HUES6 (cell line): ENCODE measurements around the gene DNALI1.
A peak's percentile ranks its signal among the peaks of the same experiment; 100 is the strongest.
"Not testable (repeated sequence)": the region's sequence is repeated elsewhere in the genome, so short reads cannot be mapped to it uniquely, and the experiment has no call there.

Experiments used
- H3K27ac ChIP-seq: 2 replicates; pipeline ENCODE4 v1.7.0; 2013; ENCODE audit warnings: low read depth, mild to moderate bottlenecking, low read length, inconsistent platforms
- H3K27me3 ChIP-seq: 2 replicates; pipeline ENCODE4 v1.6.1; 2013; ENCODE audit warnings: low read length; ENCODE audit not compliant: control insufficient read depth, insufficient read depth
- H3K36me3 ChIP-seq: 2 replicates; pipeline ENCODE4 v1.6.1; 2013; ENCODE audit warnings: low read length; ENCODE audit not compliant: control insufficient read depth, insufficient read depth
- H3K4me1 ChIP-seq: 2 replicates; pipeline ENCODE4 v1.6.1; 2013; ENCODE audit warnings: low read length; ENCODE audit not compliant: control insufficient read depth, insufficient read depth
- H3K4me3 ChIP-seq: 2 replicates; pipeline ENCODE4 v1.5.1; 2013; ENCODE audit warnings: low read depth, low read length
- H3K9ac ChIP-seq: one replicate; pipeline ENCODE4 v1.6.1; 2013; ENCODE audit warnings: mild to moderate bottlenecking, low read length
- H3K9me3 ChIP-seq: 2 replicates; pipeline ENCODE4 v1.6.1; 2013; ENCODE audit warnings: low read depth, low read length; ENCODE audit not compliant: control insufficient read depth, insufficient read depth

The DNALI1 gene

GRCh38 chr1:37532418-37533156 lies 24.2 kb upstream of the DNALI1 start:
- H3K9me3 ChIP-seq, H3K4me1 ChIP-seq, H3K27ac ChIP-seq, H3K4me3 ChIP-seq, H3K9ac ChIP-seq, H3K27me3 ChIP-seq: not testable (repeated sequence)
- peaks cover 17% of the 10 kb centered on the region for H3K36me3 ChIP-seq

GRCh38 chr1:37533317-37534093 lies 23.2 kb upstream of the DNALI1 start:
- Histone ChIP-seq H3K36me3 (peaks cover 24% of the 10 kb centered on the region), H3K9me3 (no peaks in the 10 kb centered on the region), H3K4me3 (no peak overlapping the region), H3K4me1 (no peaks in the 10 kb centered on the region), H3K27ac (no peak overlapping the region), H3K27me3 (no peaks in the 10 kb centered on the region), H3K9ac (no peak overlapping the region)

DNA sequence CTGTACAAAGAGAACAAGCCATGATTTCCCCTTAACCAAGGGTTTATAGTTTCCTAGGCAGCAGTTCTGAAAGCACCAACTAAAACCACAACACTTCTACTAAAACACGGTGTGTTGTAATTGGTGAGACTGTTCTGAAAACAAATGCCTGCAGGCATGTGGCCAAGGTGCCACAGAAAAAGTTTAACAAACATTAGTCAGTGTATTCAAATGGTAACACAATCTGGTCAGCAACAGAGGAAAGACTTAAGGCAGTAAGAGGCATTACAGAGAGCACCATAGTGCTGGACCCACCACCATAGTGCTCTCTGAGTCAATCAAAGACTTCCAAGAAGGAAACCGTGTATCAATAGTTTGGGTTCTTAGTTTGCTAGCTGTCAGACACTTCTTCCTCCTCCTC lies 19.4 kb upstream of the DNALI1 start:
- no peaks in the 10 kb centered on the region for H3K27me3 ChIP-seq
- no peak overlapping the region for H3K4me3 ChIP-seq
- no peaks in the 10 kb centered on the region for H3K9me3 ChIP-seq
- no peaks in the 10 kb centered on the region for H3K4me1 ChIP-seq
- no peak overlapping the region for H3K27ac ChIP-seq
- no peak overlapping the region for H3K9ac ChIP-seq
- H3K36me3 ChIP-seq, result peaks cover 56% of the 10 kb centered on the region

DNA sequence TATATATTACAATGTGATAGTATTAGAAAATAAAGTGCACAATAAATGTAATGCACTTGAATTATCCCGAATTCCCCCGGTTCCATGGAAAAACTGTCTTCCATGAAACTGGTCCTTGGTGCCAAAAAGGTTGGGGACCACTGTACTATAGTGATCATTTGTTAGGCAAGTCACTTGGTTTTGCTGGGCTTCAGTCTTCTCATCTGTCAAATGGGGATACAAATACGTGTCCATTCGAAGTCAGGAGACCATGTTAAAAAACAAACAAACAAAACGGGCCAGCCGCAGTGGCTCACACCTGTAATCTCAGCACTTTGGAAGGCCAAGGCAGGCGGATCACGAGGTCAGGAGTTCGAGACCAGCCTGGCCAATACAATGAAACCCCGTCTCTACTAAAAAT lies 17.6 kb upstream of the DNALI1 start:
- not testable (repeated sequence) for H3K27me3 ChIP-seq, H3K9ac ChIP-seq, H3K4me1 ChIP-seq, H3K9me3 ChIP-seq, H3K27ac ChIP-seq, H3K4me3 ChIP-seq
- H3K36me3 ChIP-seq, result peaks cover 68% of the 10 kb centered on the region

DNA sequence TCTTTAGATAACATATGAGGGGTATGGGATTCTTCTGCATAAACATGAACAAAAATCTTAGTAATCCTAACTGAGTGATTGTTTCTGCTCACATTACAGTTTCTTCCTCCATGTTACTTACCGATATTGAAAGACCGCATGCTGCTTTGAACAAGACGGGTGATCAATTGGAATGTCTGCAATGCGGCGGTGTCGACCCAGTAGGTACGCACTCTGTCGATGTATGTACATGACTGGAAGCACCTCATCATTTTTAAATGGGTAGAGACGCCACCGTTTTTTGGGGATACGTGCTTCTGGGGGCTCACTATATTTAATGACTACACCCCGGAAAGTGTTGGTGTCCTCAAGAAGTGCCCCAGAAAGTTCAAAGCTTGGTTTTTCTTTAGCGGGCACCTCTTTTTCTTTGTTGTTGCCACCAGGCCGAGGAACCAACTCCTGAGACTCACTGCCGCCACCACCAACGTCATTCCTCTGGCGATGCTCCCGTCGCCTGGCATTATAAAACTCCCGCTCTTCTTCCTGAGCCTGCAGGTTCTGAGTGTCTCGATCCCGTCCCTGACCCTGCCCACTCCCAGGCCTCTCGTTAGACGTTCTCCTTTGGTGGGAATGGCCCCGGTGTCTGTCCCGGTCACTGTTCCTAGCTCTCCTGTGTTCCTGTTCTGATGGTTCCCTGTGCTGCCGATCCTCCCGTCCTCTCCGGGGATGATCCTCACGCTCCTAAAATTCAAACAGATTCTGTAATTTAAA lies 16.5 kb upstream of the DNALI1 start:
- H3K36me3 ChIP-seq, result peaks cover 78% of the 10 kb centered on the region
- no peaks in the 10 kb centered on the region for H3K4me1 ChIP-seq
- H3K9me3 ChIP-seq, result no peaks in the 10 kb centered on the region
- H3K27ac ChIP-seq, result no peak overlapping the region
- no peak overlapping the region for H3K4me3 ChIP-seq
- H3K27me3 ChIP-seq, result no peaks in the 10 kb centered on the region
- H3K9ac ChIP-seq, result no peak overlapping the region

DNA sequence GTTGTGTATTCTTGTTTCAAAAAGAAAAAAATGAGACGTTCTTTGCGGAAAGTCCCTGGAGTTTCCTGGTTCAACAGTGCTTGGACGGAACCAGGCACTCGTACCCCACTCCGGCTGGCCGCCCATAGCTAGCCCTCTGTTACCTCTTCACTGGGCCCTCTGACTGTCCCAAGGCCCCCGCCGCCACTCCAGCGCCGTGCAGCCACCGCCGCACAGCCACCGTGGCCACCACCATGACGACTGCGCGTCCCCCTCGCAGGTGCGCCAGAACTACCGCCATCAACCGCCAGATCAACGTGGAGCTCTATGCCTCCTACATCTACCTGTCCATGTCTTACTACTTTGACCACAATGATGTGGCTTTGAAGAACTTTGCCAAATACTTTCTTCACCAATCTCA lies 12.2 kb upstream of the DNALI1 start:
- Histone ChIP-seq H3K27ac (no peak overlapping the region), H3K36me3 (peaks cover 73% of the 10 kb centered on the region), H3K27me3 (no peaks in the 10 kb centered on the region), H3K4me3 (no peak overlapping the region), H3K4me1 (no peaks in the 10 kb centered on the region), H3K9me3 (no peaks in the 10 kb centered on the region), H3K9ac (no peak overlapping the region)

- H3K36me3 ChIP-seq, result peaks cover 71% of the 10 kb centered on the region
- H3K9me3 ChIP-seq, result no peaks in the 10 kb centered on the region
- H3K9ac ChIP-seq, result no peak overlapping the region
- no peak overlapping the region for H3K27ac ChIP-seq
- no peaks in the 10 kb centered on the region for H3K27me3 ChIP-seq
- no peak overlapping the region for H3K4me3 ChIP-seq
- H3K4me1 ChIP-seq, result no peaks in the 10 kb centered on the region
These were observed 11.7 kb upstream of the DNALI1 start for GRCh38 chr1:37545019-37545418.

- Histone ChIP-seq H3K36me3 (peaks cover 67% of the 10 kb centered on the region), H3K9ac (no peak overlapping the region), H3K4me1 (peaks cover 7% of the 10 kb centered on the region), H3K27me3 (no peaks in the 10 kb centered on the region), H3K27ac (no peak overlapping the region), H3K4me3 (no peak overlapping the region), H3K9me3 (peaks cover under 1% of the 10 kb centered on the region; the same call in 1 of the 2 replicates)
These were observed 7.4 kb upstream of the DNALI1 start for GRCh38 chr1:37549341-37549740.

DNA sequence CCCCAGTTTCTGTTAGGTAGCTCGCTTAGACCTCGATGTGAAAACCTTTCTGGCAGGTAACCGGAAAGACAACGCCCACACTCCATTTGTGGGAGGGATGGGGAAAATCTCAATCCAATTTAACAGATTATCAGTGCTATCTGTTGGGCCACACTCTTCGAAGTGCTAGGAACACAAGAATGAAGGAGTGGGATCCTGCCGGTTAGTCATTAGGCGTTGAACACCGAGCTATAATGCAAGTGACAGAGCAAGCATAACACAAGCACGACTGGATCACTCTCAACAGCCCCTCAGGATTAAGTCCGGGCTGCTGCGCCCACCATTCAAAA lies 3.2 kb upstream of the DNALI1 start:
- Histone ChIP-seq H3K9me3 (peaks cover 4% of the 10 kb centered on the region; the same call in 1 of the 2 replicates), H3K4me1 (peaks cover 15% of the 10 kb centered on the region), H3K27me3 (no peaks in the 10 kb centered on the region), H3K36me3 (peaks cover 38% of the 10 kb centered on the region), H3K4me3 (peak overlapping the region; percentile 99), H3K9ac (peak overlapping the region; percentile 83), H3K27ac (peak overlapping the region; percentile 77; the same call in 1 of the 2 replicates)

DNA sequence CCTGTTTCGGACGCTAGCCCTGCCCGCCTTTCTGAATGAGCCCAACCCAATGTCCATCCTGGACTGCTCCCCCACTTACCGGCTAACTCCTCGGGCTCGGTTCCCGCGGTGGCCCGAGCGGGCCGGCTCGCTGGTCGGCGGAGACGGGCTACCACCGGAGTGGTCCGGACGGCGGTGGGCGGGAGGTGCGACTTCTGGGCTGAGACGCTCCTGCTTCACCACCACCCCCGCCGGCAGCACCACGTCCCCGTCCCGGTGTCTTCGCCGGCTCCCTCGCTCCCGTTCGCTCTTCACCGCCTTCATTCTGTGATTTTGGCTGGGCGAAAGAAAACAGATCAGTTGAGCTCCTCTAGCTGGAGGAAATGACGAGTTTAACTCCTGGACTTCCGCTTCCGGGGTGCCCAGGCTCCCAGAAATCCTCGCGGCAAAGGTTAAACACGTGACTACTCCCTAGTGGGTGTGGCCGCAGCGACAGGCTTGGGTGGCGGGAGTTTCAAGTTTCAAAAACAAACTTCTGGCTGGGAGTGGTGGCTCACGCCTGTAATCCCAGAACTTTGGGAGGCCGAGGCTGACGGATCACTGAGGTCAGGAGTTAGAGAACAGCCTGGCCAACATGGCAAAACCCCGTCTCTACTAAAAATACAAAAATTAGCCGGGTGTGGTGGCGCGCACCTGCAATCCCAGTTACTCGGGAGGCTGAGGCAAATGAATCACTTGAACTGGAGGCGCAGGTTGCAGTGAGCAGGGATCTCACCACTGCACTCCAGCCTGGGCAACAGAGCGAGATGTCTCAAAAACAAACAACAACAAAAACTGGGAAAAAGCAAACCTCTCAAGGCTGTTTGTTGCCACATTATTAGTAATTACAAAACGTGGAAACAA lies 2.6 kb upstream of the DNALI1 start, which contains the start of gene SNIP1:
Gene SNIP1, minus strand, starts transcription at position 367 of the 882 bp plus-strand sequence. Its CDS starts 64 bp downstream, at position 303.
- Histone ChIP-seq H3K36me3 (peaks cover 32% of the 10 kb centered on the region), H3K27ac (peak within 1 kb of the TSS; percentile 77; the same call in 1 of the 2 replicates), H3K9ac (peak within 1 kb of the TSS; percentile 83), H3K27me3 (no peaks in the 10 kb centered on the region), H3K4me3 (peak within 1 kb of the TSS; percentile 99), H3K9me3 (peaks cover 4% of the 10 kb centered on the region; the same call in 1 of the 2 replicates), H3K4me1 (peaks cover 15% of the 10 kb centered on the region)
